ENCODE measurements around the gene SPINK8.

DNA sequence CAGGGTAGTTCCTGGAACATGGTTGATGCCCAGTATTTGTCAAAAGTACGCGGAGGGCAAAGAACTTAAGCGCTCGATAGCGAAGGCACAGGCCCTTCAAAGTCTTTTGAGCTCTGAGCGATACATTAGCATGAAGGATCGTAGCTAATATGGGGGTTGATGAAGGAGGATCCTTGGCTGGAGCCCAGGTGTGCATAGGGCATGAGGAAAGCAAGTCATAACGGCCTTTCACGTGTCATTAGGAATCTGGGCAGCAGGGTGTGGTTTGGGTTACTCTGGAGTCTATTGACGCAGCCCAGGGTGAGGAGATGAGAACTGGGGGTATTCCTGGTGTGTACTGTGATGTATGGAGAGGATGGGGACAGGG lies 31.7 kb downstream of the SPINK8 start:
- no peak for TF ChIP-seq POLR2AphosphoS5 (IDR thresholded peaks at IDR 0.05)
- TF ChIP-seq, protein P1, sequence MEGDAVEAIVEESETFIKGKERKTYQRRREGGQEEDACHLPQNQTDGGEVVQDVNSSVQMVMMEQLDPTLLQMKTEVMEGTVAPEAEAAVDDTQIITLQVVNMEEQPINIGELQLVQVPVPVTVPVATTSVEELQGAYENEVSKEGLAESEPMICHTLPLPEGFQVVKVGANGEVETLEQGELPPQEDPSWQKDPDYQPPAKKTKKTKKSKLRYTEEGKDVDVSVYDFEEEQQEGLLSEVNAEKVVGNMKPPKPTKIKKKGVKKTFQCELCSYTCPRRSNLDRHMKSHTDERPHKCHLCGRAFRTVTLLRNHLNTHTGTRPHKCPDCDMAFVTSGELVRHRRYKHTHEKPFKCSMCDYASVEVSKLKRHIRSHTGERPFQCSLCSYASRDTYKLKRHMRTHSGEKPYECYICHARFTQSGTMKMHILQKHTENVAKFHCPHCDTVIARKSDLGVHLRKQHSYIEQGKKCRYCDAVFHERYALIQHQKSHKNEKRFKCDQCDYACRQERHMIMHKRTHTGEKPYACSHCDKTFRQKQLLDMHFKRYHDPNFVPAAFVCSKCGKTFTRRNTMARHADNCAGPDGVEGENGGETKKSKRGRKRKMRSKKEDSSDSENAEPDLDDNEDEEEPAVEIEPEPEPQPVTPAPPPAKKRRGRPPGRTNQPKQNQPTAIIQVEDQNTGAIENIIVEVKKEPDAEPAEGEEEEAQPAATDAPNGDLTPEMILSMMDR (IDR thresholded peaks at IDR 0.05): no peak

All from transverse colon (tissue), 4 donors.